WTC11 (cell line): ENCODE results near the gene OR2L3. TPM values are rescaled to one million over a fixed set of nuclear protein-coding genes. Genes with fewer than 3 reads are reported as not detected.

Experiments used
- ATAC-seq: fragments of 200-7000 bp; cut with Tn5 transposase; 2 replicates; pipeline ENCODE4 v1.10.0; 2021; ENCODE audit warnings: mild to moderate bottlenecking, moderate library complexity
- CTCF ChIA-PET: fragments of 300-600 bp; sonication (Branson Sonifier 250); formaldehyde crosslinking; loops from one replicate; lab custom pipeline; 2021; ENCODE audit warnings: antibody characterized with exemption; lab: Charles Lee
- POLR2A ChIA-PET: fragments of 350-600 bp; sonication (Branson Sonifier 250); formaldehyde crosslinking; loops from one replicate; lab custom pipeline; 2021; ENCODE audit warnings: antibody characterized with exemption; lab: Charles Lee
- DNase-seq: peaks from one replicate; pipeline ENCODE4 v3.0.0; 2021; ENCODE audit warnings: low spot score
- H3K27ac Mint-ChIP-seq: 2 replicates; pipeline ENCODE4 v1.8.0; 2021; ENCODE audit warnings: mixed read lengths
- H3K27me3 Mint-ChIP-seq: 2 replicates; pipeline ENCODE4 v1.8.0; 2021; ENCODE audit warnings: low read depth, mild to moderate bottlenecking, moderate library complexity, mixed read lengths
- H3K36me3 Mint-ChIP-seq: 2 replicates; pipeline ENCODE4 v1.8.0; 2021; ENCODE audit warnings: mixed read lengths
- H3K4me1 Mint-ChIP-seq: 2 replicates; pipeline ENCODE4 v1.8.0; 2022; ENCODE audit warnings: mixed read lengths
- H3K4me3 Mint-ChIP-seq: 2 replicates; pipeline ENCODE4 v1.8.0; 2021; ENCODE audit warnings: mild to moderate bottlenecking, moderate library complexity, mixed read lengths
- H3K9me3 Mint-ChIP-seq: 2 replicates; pipeline ENCODE4 v1.8.0; 2021; ENCODE audit warnings: mixed read lengths
- ARID4B ChIP-seq: sonication (generic); formaldehyde crosslinking; IDR thresholded peaks from 2 replicates; pipeline ENCODE4 v1.8.0; 2023; ENCODE audit warnings: missing genetic modification reagents, mild to moderate bottlenecking, borderline replicate concordance
- CREB1 ChIP-seq: sonication (generic); formaldehyde crosslinking; IDR thresholded peaks from 2 replicates; pipeline ENCODE4 v1.8.0; 2023; ENCODE audit warnings: mild to moderate bottlenecking, missing genetic modification reagents
- CREM ChIP-seq: sonication (generic); formaldehyde crosslinking; IDR thresholded peaks from 2 replicates; pipeline ENCODE4 v1.8.1; 2022; ENCODE audit warnings: mild to moderate bottlenecking, missing genetic modification reagents, moderate library complexity
- ELF4 ChIP-seq: sonication (generic); formaldehyde crosslinking; IDR thresholded peaks from 2 replicates; pipeline ENCODE4 v1.8.1; 2022; ENCODE audit warnings: low read depth, mild to moderate bottlenecking, moderate library complexity, missing genetic modification reagents
- ERG ChIP-seq: fragments of 250-450 bp; sonication (Bioruptor Pico); IDR thresholded peaks from 2 replicates; pipeline ENCODE4 v1.8.0; 2021; ENCODE audit warnings: mild to moderate bottlenecking
- ESRRA ChIP-seq: sonication (generic); formaldehyde crosslinking; IDR thresholded peaks from 2 replicates; pipeline ENCODE4 v1.8.1; 2022; ENCODE audit warnings: mild to moderate bottlenecking, missing genetic modification reagents, borderline replicate concordance
- ETV6 ChIP-seq: sonication (generic); formaldehyde crosslinking; IDR thresholded peaks from 2 replicates; pipeline ENCODE4 v1.8.1; 2022; ENCODE audit warnings: mild to moderate bottlenecking, missing genetic modification reagents
- GRHL2 ChIP-seq: fragments of 250-450 bp; sonication (Bioruptor Pico); IDR thresholded peaks from 2 replicates; pipeline ENCODE4 v1.8.0; 2022; ENCODE audit warnings: mild to moderate bottlenecking, moderate library complexity; ENCODE audit not compliant: insufficient replicate concordance, severe bottlenecking
- MAX ChIP-seq: sonication (generic); formaldehyde crosslinking; IDR thresholded peaks from 2 replicates; pipeline ENCODE4 v1.8.0; 2022; ENCODE audit warnings: mild to moderate bottlenecking, missing genetic modification reagents
- MXD4 ChIP-seq: fragments of 250-450 bp; sonication (Bioruptor Pico); IDR thresholded peaks from 2 replicates; pipeline ENCODE4 v1.8.0; 2021; ENCODE audit warnings: mild to moderate bottlenecking, moderate library complexity, borderline replicate concordance
- NFYB ChIP-seq: sonication (generic); formaldehyde crosslinking; conservative IDR thresholded peaks from 2 replicates; pipeline ENCODE4 v1.8.0; 2022; ENCODE audit warnings: low read depth, missing genetic modification reagents
- PRRX2 ChIP-seq: fragments of 250-450 bp; sonication (Bioruptor Pico); IDR thresholded peaks from 2 replicates; pipeline ENCODE4 v1.8.0; 2021; ENCODE audit warnings: mild to moderate bottlenecking
- SMAD4 ChIP-seq: sonication (generic); formaldehyde crosslinking; IDR thresholded peaks from 2 replicates; pipeline ENCODE4 v1.8.0; 2022; ENCODE audit warnings: mild to moderate bottlenecking, missing genetic modification reagents
- TEAD1 ChIP-seq: sonication (generic); formaldehyde crosslinking; IDR thresholded peaks from 2 replicates; pipeline ENCODE4 v1.8.0; 2022; ENCODE audit warnings: mild to moderate bottlenecking, missing genetic modification reagents
- TEAD4 ChIP-seq: sonication (generic); formaldehyde crosslinking; IDR thresholded peaks from 2 replicates; pipeline ENCODE4 v1.8.0; 2022; ENCODE audit warnings: mild to moderate bottlenecking, missing genetic modification reagents
- USF2 ChIP-seq: sonication (generic); formaldehyde crosslinking; IDR thresholded peaks from 2 replicates; pipeline ENCODE4 v1.8.1; 2023; ENCODE audit warnings: mild to moderate bottlenecking, missing genetic modification reagents, moderate library complexity
- ZMAT4 ChIP-seq: fragments of 250-450 bp; sonication (Bioruptor Pico); IDR thresholded peaks from 2 replicates; pipeline ENCODE4 v1.9.0; 2021; ENCODE audit warnings: mild to moderate bottlenecking
- ZNF121 ChIP-seq: sonication (generic); formaldehyde crosslinking; IDR thresholded peaks from 2 replicates; pipeline ENCODE4 v1.8.0; 2023; ENCODE audit warnings: missing genetic modification reagents
- ZNF219 ChIP-seq: sonication (generic); formaldehyde crosslinking; IDR thresholded peaks from 2 replicates; pipeline ENCODE4 v1.8.0; 2023; ENCODE audit warnings: missing genetic modification reagents, mild to moderate bottlenecking, borderline replicate concordance
- ZNF232 ChIP-seq: sonication (generic); formaldehyde crosslinking; IDR thresholded peaks from 2 replicates; pipeline ENCODE4 v1.8.0; 2022; ENCODE audit warnings: mild to moderate bottlenecking, missing genetic modification reagents
- ZNF317 ChIP-seq: sonication (generic); formaldehyde crosslinking; IDR thresholded peaks from 2 replicates; pipeline ENCODE4 v1.8.1; 2023; ENCODE audit warnings: low read depth, mild to moderate bottlenecking, moderate library complexity, missing genetic modification reagents, borderline replicate concordance
- ZNF396 ChIP-seq: fragments of 250-450 bp; sonication (Bioruptor Pico); IDR thresholded peaks from 2 replicates; pipeline ENCODE4 v1.8.0; 2021; ENCODE audit warnings: mild to moderate bottlenecking, moderate library complexity, borderline replicate concordance
- ZNF671 ChIP-seq: fragments of 250-450 bp; sonication (Bioruptor Pico); IDR thresholded peaks from 2 replicates; pipeline ENCODE4 v1.8.0; 2021; ENCODE audit warnings: mild to moderate bottlenecking
- ZSCAN18 ChIP-seq: fragments of 250-450 bp; sonication (Bioruptor Pico); IDR thresholded peaks from 2 replicates; pipeline ENCODE4 v2.1.2; 2022; ENCODE audit warnings: mild to moderate bottlenecking, moderate library complexity
- total RNA-seq: library from RNA; stranded (reverse); gene quantifications from 3 replicates; pipeline ENCODE4 v1.2.3, GENCODE V29; 2021

OR2L3 gene
- total RNA-seq, 1 experiment from 2014 or later: not detected

GRCh38 chr1:248045209-248045608 is 1.4 kb upstream of the OR2L3 start:
- Mint-ChIP-seq H3K4me3 (no peak overlapping the region), H3K27ac (no peak overlapping the region), H3K36me3 (peaks cover 53% of the 10 kb centered on the region), H3K9me3 (peaks cover 72% of the 10 kb centered on the region), H3K4me1 (no peaks in the 10 kb centered on the region), H3K27me3 (peaks cover 8% of the 10 kb centered on the region)
- ATAC-seq (no peak), DNase-seq (no peak)
- no peak for TF ChIP-seq MXD4
- TF ChIP-seq GRHL2: no peak
- no peak for TF ChIP-seq ZNF317
- TF ChIP-seq TEAD4 (CRISPR knock-in tag): no peak
- TF ChIP-seq MAX: no peak
- TF ChIP-seq TEAD1 (CRISPR knock-in tag): no peak
- TF ChIP-seq ZSCAN18 (CRISPR knock-in tag): no peak
- no peak for TF ChIP-seq PRRX2 (CRISPR knock-in tag)
- TF ChIP-seq SMAD4 (CRISPR knock-in tag): no peak
- no peak for TF ChIP-seq ZNF219 (CRISPR knock-in tag)
- no peak for TF ChIP-seq ZNF232 (CRISPR knock-in tag)
- no peak for TF ChIP-seq ARID4B
- no peak for TF ChIP-seq ZNF121 (CRISPR knock-in tag)
- no peak for TF ChIP-seq USF2 (CRISPR knock-in tag)
- TF ChIP-seq CREB1: no peak
- no peak for TF ChIP-seq NFYB
- no peak for TF ChIP-seq ZMAT4 (CRISPR knock-in tag)
- CTCF ChIA-PET: no interaction called here
- POLR2A ChIA-PET: no interaction called here

- Mint-ChIP-seq H3K4me3 (no peak overlapping the region), H3K27me3 (peaks cover 7% of the 10 kb centered on the region), H3K9me3 (peaks cover 72% of the 10 kb centered on the region), H3K27ac (no peak overlapping the region), H3K4me1 (no peaks in the 10 kb centered on the region), H3K36me3 (peaks cover 52% of the 10 kb centered on the region)
- CTCF ChIA-PET: no interaction called here
- no peak for DNase-seq
- no peak for ATAC-seq
- POLR2A ChIA-PET: no interaction called here
- TF ChIP-seq CREM (no peak), ELF4 (CRISPR knock-in tag) (no peak), ARID4B (no peak), ETV6 (CRISPR knock-in tag) (no peak), ZMAT4 (CRISPR knock-in tag) (no peak), ESRRA (CRISPR knock-in tag) (no peak), ERG (CRISPR knock-in tag) (no peak), MAX (no peak), ZNF396 (CRISPR knock-in tag) (no peak), ZNF671 (CRISPR knock-in tag) (no peak)
These were observed 372 bp downstream of the OR2L3 start for GRCh38 chr1:248047008-248047407.
